Limb (tissue), 2 donors: ENCODE results near the gene WHRN.

Source experiments
- DNase-seq, 2 donors: peaks; one replicate each; pipeline ENCODE4 v3.0.0-alpha.2; 2016; ENCODE audit errors: extremely low spot score in 2 of 2

WHRN gene

GRCh38 chr9:114384836-114385396, 120.4 kb downstream of the WHRN start:
- DNase-seq = no peak

GRCh38 chr9:114384341-114384740, 120.9 kb downstream of the WHRN start:
- no peak for DNase-seq

- no peak for DNase-seq
Measured at GRCh38 chr9:114383521-114384231, 121.6 kb downstream of the WHRN start.

GRCh38 chr9:114382699-114383520, 122.4 kb downstream of the WHRN start:
- no peak for DNase-seq

GRCh38 chr9:114378883-114379282, 126.4 kb downstream of the WHRN start:
- no peak for DNase-seq

- no peak for DNase-seq
Measured at GRCh38 chr9:114378016-114378415, 127.3 kb downstream of the WHRN start.

GRCh38 chr9:114376586-114377445, 128.5 kb downstream of the WHRN start:
- no peak for DNase-seq

- peak in 1 of 2 donors; percentile 9 for DNase-seq
Measured at GRCh38 chr9:114375386-114376175, 129.7 kb downstream of the WHRN start.

GRCh38 chr9:114374936-114375335, 130.3 kb downstream of the WHRN start:
- DNase-seq = no peak

GRCh38 chr9:114373960-114374730, 131.1 kb downstream of the WHRN start:
- peak in 1 of 2 donors; percentile 16 for DNase-seq

- DNase-seq = no peak
Measured at GRCh38 chr9:114372921-114373448, 132.3 kb downstream of the WHRN start.

GRCh38 chr9:114371973-114372917, 133.0 kb downstream of the WHRN start:
- peak in 1 of 2 donors; percentile 27 for DNase-seq

GRCh38 chr9:114371343-114371944, 133.8 kb downstream of the WHRN start:
- no peak for DNase-seq

GRCh38 chr9:114370968-114371320, 134.3 kb downstream of the WHRN start:
- DNase-seq = no peak

- DNase-seq = no peak
Measured at GRCh38 chr9:114370251-114370967, 134.9 kb downstream of the WHRN start.

- no peak for DNase-seq
Measured at GRCh38 chr9:114369216-114370130, 135.8 kb downstream of the WHRN start.
